ENCODE data around the gene NUSAP1.
"Not testable (repeated sequence)": the region's sequence is repeated elsewhere in the genome, so short reads cannot be mapped to it uniquely, and the experiment has no call there.

Gene NUSAP1

GRCh38 chr15:41383974-41384749 lies 51.5 kb downstream of the NUSAP1 start:
- H3K36me3 ChIP-seq (ENCODE audit: control insufficient read depth in 1 of 2, insufficient read depth in 2 of 2, low read length in 2 of 2), result peaks cover 7 to 18% of the 10 kb centered on the region in 2 experiments
- not testable (repeated sequence) for H3K18ac ChIP-seq (ENCODE audit: low read length); H3K79me2 ChIP-seq (ENCODE audit: control insufficient read depth, insufficient read depth, low read length, poor library complexity); H3K79me1 ChIP-seq (ENCODE audit: low read length); H2BK5ac ChIP-seq (ENCODE audit: low read depth, low read length, poor library complexity); H4K8ac ChIP-seq (ENCODE audit: low read depth, low read length); H3K4me2 ChIP-seq (ENCODE audit: low read length); H3K9me3 ChIP-seq (ENCODE audit: insufficient read depth, low read depth, low read length); H3K27ac ChIP-seq (ENCODE audit: low read depth, low read length); H3K4ac ChIP-seq (ENCODE audit: low read depth, low read length); H2AK5ac ChIP-seq (ENCODE audit: low read length); H2AFZ ChIP-seq (ENCODE audit: insufficient read depth, low read length, poor library complexity); H3K4me3 ChIP-seq (ENCODE audit: low read depth, low read length); H2BK12ac ChIP-seq (ENCODE audit: low read length); H3K4me1 ChIP-seq (ENCODE audit: control insufficient read depth in 1 of 2, insufficient read depth in 2 of 2, low read length in 2 of 2); H3K27me3 ChIP-seq (ENCODE audit: insufficient read depth, low read length); H2BK120ac ChIP-seq (ENCODE audit: insufficient read depth, low read length, poor library complexity); H3K9ac ChIP-seq (ENCODE audit: low read length); H3K14ac ChIP-seq (ENCODE audit: low read length); DNase-seq; H3K23ac ChIP-seq (ENCODE audit: low read length); H4K91ac ChIP-seq (ENCODE audit: low read depth, low read length); H4K12ac ChIP-seq (ENCODE audit: low read depth, low read length)
- WGBS (ENCODE audit: extremely low coverage, insufficient coverage, insufficient read length), result no CpG with 5 or more reads among the region's 9 CpGs

GRCh38 chr15:41387646-41388045 lies 55.0 kb downstream of the NUSAP1 start:
- Histone ChIP-seq H3K18ac (ENCODE audit: low read length) (no peak overlapping the region), H3K4me1 (ENCODE audit: control insufficient read depth in 1 of 2, insufficient read depth in 2 of 2, low read length in 2 of 2) (no peaks in the 10 kb centered on the region), H2BK12ac (ENCODE audit: low read length) (no peak overlapping the region), H3K23ac (ENCODE audit: low read length) (no peak overlapping the region), H4K8ac (ENCODE audit: low read depth, low read length) (no peak overlapping the region), H3K4ac (ENCODE audit: low read depth, low read length) (no peak overlapping the region), H3K79me2 (ENCODE audit: control insufficient read depth, insufficient read depth, low read length, poor library complexity) (no peaks in the 10 kb centered on the region), H3K9ac (ENCODE audit: low read length) (no peak overlapping the region), H3K9me3 (ENCODE audit: insufficient read depth, low read depth, low read length) (no peaks in the 10 kb centered on the region), H4K12ac (ENCODE audit: low read depth, low read length) (no peak overlapping the region), H2AK5ac (ENCODE audit: low read length) (no peak overlapping the region), H4K91ac (ENCODE audit: low read depth, low read length) (no peak overlapping the region), H3K14ac (ENCODE audit: low read length) (no peak overlapping the region), H2AFZ (ENCODE audit: insufficient read depth, low read length, poor library complexity) (no peak overlapping the region), H3K79me1 (ENCODE audit: low read length) (no peaks in the 10 kb centered on the region), H3K4me2 (ENCODE audit: low read length) (no peak overlapping the region), H3K27ac (ENCODE audit: low read depth, low read length) (no peak overlapping the region), H2BK5ac (ENCODE audit: low read depth, low read length, poor library complexity) (no peak overlapping the region), H2BK120ac (ENCODE audit: insufficient read depth, low read length, poor library complexity) (no peak overlapping the region), H3K4me3 (ENCODE audit: low read depth, low read length) (no peak overlapping the region), H3K36me3 (ENCODE audit: control insufficient read depth in 1 of 2, insufficient read depth in 2 of 2, low read length in 2 of 2) (peaks cover 0 to 12% of the 10 kb centered on the region in 2 experiments), H3K27me3 (ENCODE audit: insufficient read depth, low read length) (no peaks in the 10 kb centered on the region)
- WGBS (ENCODE audit: extremely low coverage, insufficient coverage, insufficient read length), result no CpG with 5 or more reads among the region's 6 CpGs
- DNase-seq, result no peak

- H3K4me2 ChIP-seq (ENCODE audit: low read length), result no peak overlapping the region
- H2AK5ac ChIP-seq (ENCODE audit: low read length), result no peak overlapping the region
- H3K9ac ChIP-seq (ENCODE audit: low read length), result no peak overlapping the region
- no peak overlapping the region for H2AFZ ChIP-seq (ENCODE audit: insufficient read depth, low read length, poor library complexity)
- H3K36me3 ChIP-seq (ENCODE audit: control insufficient read depth in 1 of 2, insufficient read depth in 2 of 2, low read length in 2 of 2), result peaks cover 14 to 18% of the 10 kb centered on the region in 2 experiments
- H3K4me1 ChIP-seq (ENCODE audit: control insufficient read depth in 1 of 2, insufficient read depth in 2 of 2, low read length in 2 of 2), result no peaks in the 10 kb centered on the region
- no peaks in the 10 kb centered on the region for H3K79me2 ChIP-seq (ENCODE audit: control insufficient read depth, insufficient read depth, low read length, poor library complexity)
- H3K79me1 ChIP-seq (ENCODE audit: low read length), result no peaks in the 10 kb centered on the region
- no peak overlapping the region for H4K8ac ChIP-seq (ENCODE audit: low read depth, low read length)
- no peak for DNase-seq
- H3K18ac ChIP-seq (ENCODE audit: low read length), result no peak overlapping the region
- H2BK5ac ChIP-seq (ENCODE audit: low read depth, low read length, poor library complexity), result no peak overlapping the region
- H3K9me3 ChIP-seq (ENCODE audit: insufficient read depth, low read depth, low read length), result no peaks in the 10 kb centered on the region
- no CpG with 5 or more reads among the region's 2 CpGs for WGBS (ENCODE audit: extremely low coverage, insufficient coverage, insufficient read length)
- no peak overlapping the region for H2BK120ac ChIP-seq (ENCODE audit: insufficient read depth, low read length, poor library complexity)
- H2BK12ac ChIP-seq (ENCODE audit: low read length), result no peak overlapping the region
- H4K91ac ChIP-seq (ENCODE audit: low read depth, low read length), result no peak overlapping the region
- H3K23ac ChIP-seq (ENCODE audit: low read length), result no peak overlapping the region
- no peak overlapping the region for H3K4ac ChIP-seq (ENCODE audit: low read depth, low read length)
- H3K4me3 ChIP-seq (ENCODE audit: low read depth, low read length), result no peak overlapping the region
- no peaks in the 10 kb centered on the region for H3K27me3 ChIP-seq (ENCODE audit: insufficient read depth, low read length)
- H4K12ac ChIP-seq (ENCODE audit: low read depth, low read length), result no peak overlapping the region
- H3K27ac ChIP-seq (ENCODE audit: low read depth, low read length), result no peak overlapping the region
- H3K14ac ChIP-seq (ENCODE audit: low read length), result no peak overlapping the region
Observed at GRCh38 chr15:41392659-41393058, 60.0 kb downstream of the NUSAP1 start.

GRCh38 chr15:41394924-41395323 lies 62.2 kb downstream of the NUSAP1 start:
- H4K12ac ChIP-seq (ENCODE audit: low read depth, low read length), result no peak overlapping the region
- no peaks in the 10 kb centered on the region for H3K9me3 ChIP-seq (ENCODE audit: insufficient read depth, low read depth, low read length)
- H3K27me3 ChIP-seq (ENCODE audit: insufficient read depth, low read length), result no peaks in the 10 kb centered on the region
- H3K36me3 ChIP-seq (ENCODE audit: control insufficient read depth in 1 of 2, insufficient read depth in 2 of 2, low read length in 2 of 2), result peaks cover 14 to 15% of the 10 kb centered on the region in 2 experiments
- H2BK5ac ChIP-seq (ENCODE audit: low read depth, low read length, poor library complexity), result no peak overlapping the region
- no peak overlapping the region for H3K27ac ChIP-seq (ENCODE audit: low read depth, low read length)
- H4K91ac ChIP-seq (ENCODE audit: low read depth, low read length), result no peak overlapping the region
- no peak overlapping the region for H3K4me2 ChIP-seq (ENCODE audit: low read length)
- no peak overlapping the region for H3K4me3 ChIP-seq (ENCODE audit: low read depth, low read length)
- no peak overlapping the region for H2AFZ ChIP-seq (ENCODE audit: insufficient read depth, low read length, poor library complexity)
- no CpG with 5 or more reads among the region's 4 CpGs for WGBS (ENCODE audit: extremely low coverage, insufficient coverage, insufficient read length)
- no peak overlapping the region for H4K8ac ChIP-seq (ENCODE audit: low read depth, low read length)
- no peaks in the 10 kb centered on the region for H3K79me1 ChIP-seq (ENCODE audit: low read length)
- no peak overlapping the region for H2BK12ac ChIP-seq (ENCODE audit: low read length)
- no peak overlapping the region for H3K14ac ChIP-seq (ENCODE audit: low read length)
- no peak overlapping the region for H3K4ac ChIP-seq (ENCODE audit: low read depth, low read length)
- H3K23ac ChIP-seq (ENCODE audit: low read length), result no peak overlapping the region
- no peaks in the 10 kb centered on the region for H3K79me2 ChIP-seq (ENCODE audit: control insufficient read depth, insufficient read depth, low read length, poor library complexity)
- H3K18ac ChIP-seq (ENCODE audit: low read length), result no peak overlapping the region
- H3K4me1 ChIP-seq (ENCODE audit: control insufficient read depth in 1 of 2, insufficient read depth in 2 of 2, low read length in 2 of 2), result no peaks in the 10 kb centered on the region
- no peak for DNase-seq
- H2BK120ac ChIP-seq (ENCODE audit: insufficient read depth, low read length, poor library complexity), result no peak overlapping the region
- H3K9ac ChIP-seq (ENCODE audit: low read length), result no peak overlapping the region
- no peak overlapping the region for H2AK5ac ChIP-seq (ENCODE audit: low read length)
